ENCODE measurements around the gene NDUFAF3. TPM values are rescaled to one million over a fixed set of nuclear protein-coding genes. Genes with fewer than 3 reads are reported as not detected.
A peak's percentile ranks its signal among the peaks of the same experiment; 100 is the strongest.

NDUFAF3 gene
- total RNA-seq, 1 experiment from 2014 or later, result 36.8 TPM

- TF ChIP-seq RELA (CRISPR knock-in tag; IDR thresholded peaks at IDR 0.05; ENCODE audit: borderline replicate concordance) (no peak), KAT7 (CRISPR knock-in tag; IDR thresholded peaks at IDR 0.05; ENCODE audit: borderline replicate concordance) (no peak), AR (CRISPR knock-in tag; IDR thresholded peaks at IDR 0.05) (no peak)
Measured at GRCh38 chr3:49005998-49006397, 15.9 kb upstream of the NDUFAF3 start (continued).

DNA sequence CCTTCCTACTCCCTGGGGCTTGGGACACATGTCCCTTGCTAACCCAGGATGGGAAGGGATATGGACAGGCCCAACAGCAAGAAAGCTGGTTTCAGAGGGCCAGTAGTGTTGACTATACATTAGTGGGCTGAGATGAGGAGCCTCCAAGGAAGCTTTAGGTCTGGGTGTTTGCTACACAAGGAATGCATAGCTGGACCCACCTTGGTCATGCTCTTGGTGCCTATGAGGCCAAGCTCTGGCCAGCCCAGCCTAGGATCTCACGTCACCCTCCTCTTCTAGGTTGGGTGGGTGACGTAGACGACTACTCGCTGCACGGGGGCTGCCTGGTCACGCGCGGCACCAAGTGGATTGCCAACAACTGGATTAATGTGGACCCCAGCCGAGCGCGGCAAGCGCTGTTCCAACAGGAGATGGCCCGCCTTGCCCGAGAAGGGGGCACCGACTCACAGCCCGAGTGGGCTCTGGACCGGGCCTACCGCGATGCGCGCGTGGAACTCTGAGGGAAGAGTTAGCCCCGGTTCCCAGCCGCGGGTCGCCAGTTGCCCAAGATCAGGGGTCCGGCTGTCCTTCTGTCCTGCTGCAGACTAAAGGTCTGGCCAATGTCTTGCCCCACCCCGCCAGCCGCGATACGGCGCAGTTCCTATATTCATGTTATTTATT lies 15.4 kb upstream of the NDUFAF3 start:
- peaks cover 15% of the 10 kb centered on the region for H3K4me1 Mint-ChIP-seq
- ATAC-seq, result no peak
- peak overlapping the region; percentile 99 for H3K4me3 Mint-ChIP-seq

More for the DNA sequence above, 15.4 kb upstream of the NDUFAF3 start:
- peaks cover 13% of the 10 kb centered on the region for H3K36me3 Mint-ChIP-seq
- ChIA-PET CTCF (interaction anchor here (0.6 to 9.3 kb wide), 18 partner anchors 9 to 797 kb away, joined by 3 to 124 read pairs (median 4); partner anchors contain the start of genes ARIH2, BSN, CELSR3 and DALRD3), POLR2A (interaction anchor here (0.6 to 4.6 kb wide), 19 partner anchors 9 to 1284 kb away, joined by 3 to 81 read pairs (median 5); partner anchors contain the start of genes CELSR3, DAG1, DALRD3 and IMPDH2)
- H3K27ac Mint-ChIP-seq, result peak overlapping the region; percentile 41; the same call in 1 of the 2 replicates
- DNase-seq (ENCODE audit: low spot score), result no peak
- TF ChIP-seq ARID4B (CRISPR knock-in tag; IDR thresholded peaks at IDR 0.05; ENCODE audit: borderline replicate concordance), result peak; percentile 7; the same call in 1 of the 2 replicates
- no peak for TF ChIP-seq TCF7 (CRISPR knock-in tag; IDR thresholded peaks at IDR 0.05; ENCODE audit: low read depth)
- TF ChIP-seq IRF2 (CRISPR knock-in tag; IDR thresholded peaks at IDR 0.05; ENCODE audit: borderline replicate concordance, low read depth), result 0 out of 2 replicates have a peak, but pooled peaks have one; percentile 9
- peak; percentile 12; the same call in 1 of the 2 replicates for TF ChIP-seq AR (CRISPR knock-in tag; IDR thresholded peaks at IDR 0.05)
- no peaks in the 10 kb centered on the region for H3K9me3 Mint-ChIP-seq
- H3K27me3 Mint-ChIP-seq (ENCODE audit: low read depth), result no peaks in the 10 kb centered on the region
